ENCODE measurements around the gene BYSL. TPM values are rescaled to one million over a fixed set of nuclear protein-coding genes. Genes with fewer than 3 reads are reported as not detected.

Gene BYSL
- total RNA-seq, 1 donor from 2014 or later = 16.0 TPM

DNA sequence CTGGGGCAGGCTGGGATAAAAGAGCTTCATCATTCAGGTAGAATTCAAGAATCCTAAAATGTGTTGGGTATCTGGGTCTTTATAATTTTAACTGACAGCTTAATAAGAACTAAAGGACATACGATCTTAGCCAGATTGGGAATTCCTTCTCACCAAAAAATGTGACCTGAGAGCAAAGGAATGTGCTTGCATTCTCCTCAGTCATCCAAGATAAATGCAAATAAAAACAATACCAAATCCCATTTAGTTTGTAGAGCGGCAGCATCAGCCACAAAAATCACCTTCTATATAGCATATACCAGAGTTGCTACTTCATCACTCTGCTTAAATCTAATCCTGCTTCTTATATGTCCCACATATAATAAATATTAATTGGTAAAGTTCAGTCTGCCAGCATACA is 43.1 kb upstream of the BYSL start:
- H3K27ac ChIP-seq = no peak overlapping the region
- TF ChIP-seq POLR2A (IDR thresholded peaks at IDR 0.05) (no peak), POLR2AphosphoS5 (IDR thresholded peaks at IDR 0.05; ENCODE audit: insufficient read depth in 1 of 2, low read depth in 1 of 2) (no peak)
- TF ChIP-seq, protein P1, sequence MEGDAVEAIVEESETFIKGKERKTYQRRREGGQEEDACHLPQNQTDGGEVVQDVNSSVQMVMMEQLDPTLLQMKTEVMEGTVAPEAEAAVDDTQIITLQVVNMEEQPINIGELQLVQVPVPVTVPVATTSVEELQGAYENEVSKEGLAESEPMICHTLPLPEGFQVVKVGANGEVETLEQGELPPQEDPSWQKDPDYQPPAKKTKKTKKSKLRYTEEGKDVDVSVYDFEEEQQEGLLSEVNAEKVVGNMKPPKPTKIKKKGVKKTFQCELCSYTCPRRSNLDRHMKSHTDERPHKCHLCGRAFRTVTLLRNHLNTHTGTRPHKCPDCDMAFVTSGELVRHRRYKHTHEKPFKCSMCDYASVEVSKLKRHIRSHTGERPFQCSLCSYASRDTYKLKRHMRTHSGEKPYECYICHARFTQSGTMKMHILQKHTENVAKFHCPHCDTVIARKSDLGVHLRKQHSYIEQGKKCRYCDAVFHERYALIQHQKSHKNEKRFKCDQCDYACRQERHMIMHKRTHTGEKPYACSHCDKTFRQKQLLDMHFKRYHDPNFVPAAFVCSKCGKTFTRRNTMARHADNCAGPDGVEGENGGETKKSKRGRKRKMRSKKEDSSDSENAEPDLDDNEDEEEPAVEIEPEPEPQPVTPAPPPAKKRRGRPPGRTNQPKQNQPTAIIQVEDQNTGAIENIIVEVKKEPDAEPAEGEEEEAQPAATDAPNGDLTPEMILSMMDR (IDR thresholded peaks at IDR 0.05) = no peak
- no peaks in the 10 kb centered on the region for H3K9me3 ChIP-seq
- no peaks in the 10 kb centered on the region for H3K36me3 ChIP-seq
- H3K4me3 ChIP-seq = no peak overlapping the region
- no peaks in the 10 kb centered on the region for H3K4me1 ChIP-seq
- no peaks in the 10 kb centered on the region for H3K27me3 ChIP-seq
- DNase-seq (ENCODE audit: extremely low spot score in 2 of 2) = no peak
- intact Hi-C loops (cut with DNase I) = no loop called here

DNA sequence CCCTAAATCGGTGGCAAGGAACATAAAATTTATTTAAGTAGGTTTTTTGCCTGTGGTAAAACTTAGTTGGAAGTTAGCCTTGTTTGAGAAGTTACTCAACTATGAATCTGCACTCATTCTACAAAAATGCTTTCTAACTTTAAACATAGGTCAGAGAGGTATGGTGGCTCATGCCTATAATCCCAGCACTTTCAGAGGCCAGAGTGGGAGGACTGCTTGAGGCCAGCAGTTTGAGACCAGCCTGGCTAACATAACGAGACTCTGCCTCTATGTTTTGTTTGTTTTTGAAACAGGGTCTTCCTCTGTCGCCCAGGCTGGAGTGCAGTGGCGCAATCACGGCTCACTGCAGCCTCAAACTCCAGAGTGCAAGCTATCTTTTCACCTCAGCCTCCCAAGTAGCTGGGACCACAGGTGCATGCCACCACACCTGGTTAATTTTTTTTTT is 42.3 kb upstream of the BYSL start:
- Histone ChIP-seq H3K36me3 (no peaks in the 10 kb centered on the region), H3K27me3 (no peaks in the 10 kb centered on the region), H3K4me3 (no peak overlapping the region), H3K9me3 (no peaks in the 10 kb centered on the region), H3K27ac (no peak overlapping the region), H3K4me1 (no peaks in the 10 kb centered on the region)
- DNase-seq (ENCODE audit: extremely low spot score in 2 of 2) = no peak
- TF ChIP-seq POLR2AphosphoS5 (IDR thresholded peaks at IDR 0.05; ENCODE audit: insufficient read depth in 1 of 2, low read depth in 1 of 2) (no peak), POLR2A (IDR thresholded peaks at IDR 0.05) (no peak)
- TF ChIP-seq, protein P1 (IDR thresholded peaks at IDR 0.05) = no peak
- intact Hi-C loops (cut with DNase I) = no loop called here

DNA sequence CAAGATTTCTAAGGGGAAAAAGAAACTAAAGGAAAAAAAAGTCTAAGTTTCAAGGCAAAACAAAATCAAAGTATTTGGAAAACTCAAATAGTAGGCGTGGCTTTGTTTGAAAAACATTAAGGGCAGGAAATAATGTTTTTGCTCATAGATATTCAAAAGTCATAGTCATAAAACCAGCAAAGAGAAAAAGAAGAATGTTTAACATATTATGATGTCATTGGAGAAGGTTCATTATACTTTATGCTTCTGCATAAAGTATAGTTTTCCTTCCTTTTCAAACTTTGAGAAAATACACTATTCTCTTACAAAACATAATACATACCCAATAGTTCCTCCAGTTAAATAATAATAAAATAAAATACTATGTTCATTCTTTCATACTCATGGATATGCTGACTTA is 39.8 kb upstream of the BYSL start:
- no peak for TF ChIP-seq POLR2A (IDR thresholded peaks at IDR 0.05)
- TF ChIP-seq POLR2AphosphoS5 (IDR thresholded peaks at IDR 0.05; ENCODE audit: insufficient read depth in 1 of 2, low read depth in 1 of 2) = no peak
- TF ChIP-seq, protein P1 (IDR thresholded peaks at IDR 0.05) = no peak
- no peak for DNase-seq (ENCODE audit: extremely low spot score in 2 of 2)
- H3K9me3 ChIP-seq = no peaks in the 10 kb centered on the region
- intact Hi-C loops (cut with DNase I) = no loop called here
- no peaks in the 10 kb centered on the region for H3K4me1 ChIP-seq
- H3K27ac ChIP-seq = no peak overlapping the region
- H3K36me3 ChIP-seq = no peaks in the 10 kb centered on the region
- H3K27me3 ChIP-seq = no peaks in the 10 kb centered on the region
- no peak overlapping the region for H3K4me3 ChIP-seq

DNA sequence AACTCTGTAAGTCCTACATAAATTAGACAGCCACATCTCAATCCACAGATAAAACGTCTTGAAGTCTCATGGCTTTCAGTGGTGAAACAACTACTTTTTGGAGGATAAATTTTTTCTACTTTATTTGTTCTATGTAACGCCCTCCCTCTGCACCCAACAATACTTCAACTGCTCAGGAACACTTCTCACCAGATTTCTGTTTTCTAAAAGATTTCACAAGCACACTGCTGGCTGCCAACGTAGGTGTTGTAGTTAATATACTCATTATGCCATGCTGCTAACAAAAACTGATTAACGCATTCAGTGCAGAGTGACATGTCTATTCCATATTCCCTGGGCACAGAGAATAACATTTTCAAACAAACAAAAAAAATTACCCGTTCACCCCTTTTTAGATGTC is 36.3 kb upstream of the BYSL start:
- H3K36me3 ChIP-seq = no peaks in the 10 kb centered on the region
- intact Hi-C loops (cut with DNase I) = no loop called here

DNA sequence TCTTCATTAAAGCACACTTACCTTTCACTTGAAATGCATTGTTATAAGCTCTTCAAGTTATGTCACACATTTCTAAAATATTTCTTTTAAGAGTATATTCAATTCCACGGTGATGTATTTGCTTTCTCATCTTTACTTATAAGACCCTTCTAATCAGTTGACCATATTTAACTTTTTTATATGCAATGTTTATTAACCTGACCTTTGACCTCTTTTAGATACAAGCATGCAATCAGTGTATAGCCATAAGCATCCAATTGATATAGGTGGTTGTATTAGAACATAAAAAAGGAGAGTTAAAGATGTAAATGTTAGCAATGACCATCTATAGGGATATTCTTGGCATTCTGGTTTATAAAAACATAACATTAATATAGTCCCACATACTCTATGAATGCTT is 35.4 kb upstream of the BYSL start:
- intact Hi-C loops (cut with DNase I) = no loop called here
- Histone ChIP-seq H3K36me3 (no peaks in the 10 kb centered on the region), H3K9me3 (no peaks in the 10 kb centered on the region), H3K27me3 (no peaks in the 10 kb centered on the region), H3K4me3 (no peak overlapping the region), H3K4me1 (no peaks in the 10 kb centered on the region), H3K27ac (no peak overlapping the region)
- no peak for DNase-seq (ENCODE audit: extremely low spot score in 2 of 2)
- TF ChIP-seq, protein P1 (IDR thresholded peaks at IDR 0.05) = no peak
- no peak for TF ChIP-seq POLR2A (IDR thresholded peaks at IDR 0.05)
- TF ChIP-seq POLR2AphosphoS5 (IDR thresholded peaks at IDR 0.05; ENCODE audit: insufficient read depth in 1 of 2, low read depth in 1 of 2) = no peak

More for the DNA sequence above, 36.3 kb upstream of the BYSL start:
- no peak for DNase-seq (ENCODE audit: extremely low spot score in 2 of 2)
- TF ChIP-seq POLR2AphosphoS5 (IDR thresholded peaks at IDR 0.05; ENCODE audit: insufficient read depth in 1 of 2, low read depth in 1 of 2) = no peak
- TF ChIP-seq, protein P1 (IDR thresholded peaks at IDR 0.05) = no peak
- TF ChIP-seq POLR2A (IDR thresholded peaks at IDR 0.05) = no peak
- Histone ChIP-seq H3K27ac (no peak overlapping the region), H3K9me3 (no peaks in the 10 kb centered on the region), H3K4me1 (no peaks in the 10 kb centered on the region), H3K27me3 (no peaks in the 10 kb centered on the region), H3K4me3 (no peak overlapping the region)
